HL-60 (cell line): Measurements from ENCODE around the gene OR5J2.

Source experiments
- CTCF ChIP-seq: IDR thresholded peaks from one replicate; pipeline ENCODE4 v1.5.1; 2011; ENCODE audit warnings: low read length, control low read depth, inconsistent platforms; ENCODE audit not compliant: insufficient read depth
- POLR2AphosphoS5 ChIP-seq: IDR thresholded peaks from 2 replicates; pipeline ENCODE4 v1.6.1; 2012; ENCODE audit warnings: low read depth
- REST ChIP-seq: IDR thresholded peaks from 2 replicates; pipeline ENCODE4 v1.6.1; 2012; ENCODE audit warnings: low read depth; ENCODE audit not compliant: insufficient replicate concordance

GRCh38 chr11:56183459-56183858 is 7.0 kb downstream of the OR5J2 start:
- no peak for TF ChIP-seq CTCF
- no peak for TF ChIP-seq REST
- no peak for TF ChIP-seq POLR2AphosphoS5
